Measurements from ENCODE around the gene WASF2.
"Not testable (repeated sequence)": the region's sequence is repeated elsewhere in the genome, so short reads cannot be mapped to it uniquely, and the experiment has no call there.

Gene WASF2

DNA sequence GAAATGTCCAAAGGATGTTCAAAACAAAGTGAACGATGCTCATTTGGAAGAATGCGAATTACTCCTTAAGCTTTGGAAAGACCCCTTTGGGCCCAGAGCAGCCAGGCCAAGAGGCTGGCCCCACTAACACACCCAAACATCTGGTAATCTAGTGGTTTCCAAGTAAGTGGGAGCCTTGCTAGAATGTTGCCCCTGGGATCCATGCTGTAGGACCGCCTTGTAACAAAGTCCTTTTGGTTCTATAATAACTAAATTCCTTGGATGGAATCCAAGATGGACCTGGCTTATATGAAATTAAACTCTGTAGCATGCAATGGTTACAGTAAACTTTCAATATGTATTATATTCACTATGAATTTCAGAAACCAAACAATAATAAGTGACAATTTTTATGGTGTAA is 72.3 kb downstream of the WASF2 start:
- no peak for DNase-seq (ENCODE audit: low read depth)

DNA sequence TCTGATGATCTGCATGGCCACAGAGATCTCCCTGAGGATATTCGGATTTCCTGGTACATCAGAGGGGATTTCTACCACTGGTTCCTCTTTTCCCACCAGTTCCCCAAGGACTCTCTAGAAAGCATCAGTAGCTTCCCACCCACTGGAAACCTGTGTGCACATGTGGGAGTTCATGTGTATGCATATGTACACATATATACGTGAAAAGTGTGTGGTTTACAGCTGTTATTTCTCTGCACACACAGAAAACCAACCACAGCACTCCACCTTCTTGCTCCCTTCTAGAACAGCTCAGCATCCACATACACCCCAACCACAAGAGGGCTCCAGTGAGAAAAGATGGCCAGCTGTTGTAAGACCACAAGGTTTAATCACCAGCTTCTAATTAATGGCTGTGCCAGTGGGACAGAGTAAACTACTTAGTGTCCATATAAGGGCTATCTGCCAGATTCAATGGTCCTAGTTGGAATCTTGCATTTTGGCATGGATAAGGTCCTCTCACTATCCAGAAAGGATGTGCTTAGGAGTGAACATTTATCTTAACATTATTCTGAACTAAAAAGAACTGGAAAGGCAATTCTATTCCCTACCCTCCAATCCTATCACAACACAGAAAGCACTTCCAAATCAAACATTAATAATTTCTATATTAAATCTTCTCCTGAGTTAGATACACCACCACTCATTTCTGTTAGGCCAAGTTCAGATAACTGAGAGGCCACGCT is 73.4 kb downstream of the WASF2 start:
- no peak for DNase-seq (ENCODE audit: low read depth)

DNA sequence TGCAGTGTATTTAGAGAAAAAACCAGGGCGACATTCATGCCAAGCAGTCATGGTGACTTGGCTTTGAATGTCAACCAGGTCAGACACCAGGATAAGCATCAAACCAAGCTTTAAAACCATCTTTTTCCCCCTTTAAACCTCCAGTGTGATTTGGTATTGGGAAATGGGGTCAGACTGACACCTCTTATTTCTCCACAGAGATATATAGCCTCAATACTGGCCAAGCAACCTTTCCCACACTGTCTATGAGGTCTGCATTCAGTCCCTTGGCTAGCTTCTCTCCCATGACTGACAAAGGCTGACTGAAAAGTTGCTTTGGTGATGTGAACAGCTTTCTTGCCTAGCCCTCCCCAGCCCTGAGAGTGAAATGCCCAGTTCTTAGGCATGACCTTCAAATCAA is 75.9 kb downstream of the WASF2 start:
- no peak for DNase-seq (ENCODE audit: low read depth)

DNA sequence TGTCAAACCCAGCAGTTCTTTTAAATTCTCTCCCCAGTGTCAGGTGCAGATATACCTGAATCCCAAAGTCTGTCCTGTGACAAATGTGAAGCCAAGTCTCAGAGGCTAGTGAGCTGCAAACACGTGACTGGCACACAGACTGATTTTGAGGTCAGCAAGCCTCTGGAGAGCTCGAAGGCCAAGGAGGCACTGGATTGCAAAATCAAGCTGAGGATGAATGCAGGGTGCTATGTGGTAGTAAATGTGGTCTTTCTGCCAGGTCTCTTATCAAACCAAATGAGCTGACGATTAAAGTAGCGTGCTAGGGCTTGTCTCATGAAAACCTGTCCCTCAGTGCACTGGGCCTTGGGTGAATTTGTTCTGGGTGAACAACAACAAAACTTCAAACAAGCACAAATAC is 77.0 kb downstream of the WASF2 start:
- DNase-seq (ENCODE audit: low read depth) = no peak

DNA sequence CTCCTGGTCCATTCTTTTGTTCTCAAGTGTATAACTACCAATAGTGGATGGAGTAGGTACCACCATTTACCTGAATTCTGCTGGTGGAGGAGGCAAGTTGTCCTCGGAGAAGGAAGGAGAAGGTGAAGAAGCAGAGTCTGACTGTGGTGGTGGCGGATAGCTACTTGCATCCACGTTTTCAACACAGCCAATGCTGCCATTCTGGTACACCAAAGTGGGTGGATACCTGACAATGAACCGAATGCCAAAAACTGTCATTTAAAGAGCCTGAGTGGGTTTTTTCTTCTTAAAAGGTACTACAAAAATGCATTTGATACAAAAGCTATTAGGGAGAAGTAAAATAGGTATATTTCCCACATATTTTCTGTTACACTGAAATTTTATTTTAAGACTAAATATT is 77.5 kb downstream of the WASF2 start:
- no peak for DNase-seq (ENCODE audit: low read depth)

DNA sequence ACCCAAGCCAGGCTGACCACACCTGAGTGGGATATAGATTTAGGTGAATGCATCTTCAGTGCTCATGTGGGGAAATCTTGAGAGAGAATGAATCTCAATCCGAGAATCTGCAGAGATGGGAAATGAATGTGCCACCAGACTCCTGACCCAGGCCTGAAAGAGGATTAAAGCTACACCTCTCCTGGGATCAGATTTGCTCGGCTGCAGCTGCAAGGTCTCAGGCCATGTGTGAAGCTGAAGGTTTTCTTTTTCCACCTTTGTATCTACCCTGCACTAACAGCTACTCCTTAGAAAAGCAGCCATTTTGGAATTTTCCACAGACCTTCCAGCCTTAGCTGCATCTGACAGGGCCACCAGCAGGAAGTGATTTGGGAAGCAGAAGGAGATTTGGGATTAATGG is 79.3 kb downstream of the WASF2 start:
- no peak for DNase-seq (ENCODE audit: low read depth)

DNA sequence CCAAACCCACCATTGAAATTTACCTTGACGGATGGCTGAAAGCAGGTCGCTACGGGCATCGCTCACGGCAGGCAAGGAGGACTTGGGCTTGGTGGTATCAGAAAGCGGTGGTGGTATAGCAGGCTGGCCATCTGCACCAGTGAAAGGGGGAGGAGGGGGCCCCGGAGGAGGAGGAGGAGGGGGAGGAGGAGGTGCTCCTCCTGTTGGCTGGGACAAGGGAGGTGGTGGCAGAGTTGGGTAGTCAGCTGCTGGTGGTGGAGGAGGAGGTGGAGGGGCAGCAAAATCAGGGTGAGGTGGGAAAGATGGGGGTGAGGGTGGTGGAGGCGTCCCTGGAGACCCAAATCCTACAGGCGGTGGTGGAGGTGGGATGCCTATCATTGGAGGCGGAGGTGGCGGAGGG is 80.3 kb downstream of the WASF2 start:
- no peak for DNase-seq (ENCODE audit: low read depth)

DNA sequence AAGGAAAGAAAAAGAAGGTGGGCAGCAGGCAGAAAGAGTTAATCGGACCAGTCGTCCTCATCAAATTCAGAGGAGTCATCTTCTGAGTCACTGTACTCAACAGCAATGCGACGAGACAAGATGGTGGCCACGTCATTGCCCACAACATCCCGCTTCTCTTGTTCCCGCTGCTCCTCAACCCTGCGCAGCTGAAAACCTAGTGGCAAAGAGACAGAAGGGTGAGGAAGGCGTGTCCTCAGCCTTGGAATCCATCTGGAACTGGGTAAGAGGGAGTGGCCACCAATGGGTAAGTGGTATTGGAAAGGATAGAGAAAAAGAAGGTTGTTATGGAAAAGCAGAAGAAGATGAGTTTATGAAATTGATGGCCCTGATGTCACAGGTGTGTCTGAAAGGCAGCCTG is 81.8 kb downstream of the WASF2 start:
- no peak for DNase-seq (ENCODE audit: low read depth)

DNA sequence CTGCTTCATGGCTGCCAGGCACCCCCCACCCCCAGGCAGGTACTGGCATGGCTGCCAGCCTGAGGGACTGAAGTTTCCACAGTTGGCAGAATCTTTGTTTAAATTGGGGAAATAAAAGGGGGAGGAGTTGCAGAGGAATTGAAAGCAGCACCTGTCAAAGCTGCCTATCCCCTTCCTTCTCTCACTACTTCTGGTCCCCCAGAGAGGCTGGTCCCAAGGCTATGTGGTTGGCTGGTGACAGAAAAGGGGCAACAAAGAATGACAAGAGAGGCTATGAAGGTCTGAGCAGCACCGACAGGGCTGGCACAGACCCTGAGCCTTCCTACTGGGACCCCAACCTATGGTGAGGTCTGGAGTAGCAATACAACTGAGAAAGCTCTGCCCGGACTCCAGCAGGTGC is 83.2 kb downstream of the WASF2 start:
- DNase-seq (ENCODE audit: low read depth) = not testable (repeated sequence)

DNA sequence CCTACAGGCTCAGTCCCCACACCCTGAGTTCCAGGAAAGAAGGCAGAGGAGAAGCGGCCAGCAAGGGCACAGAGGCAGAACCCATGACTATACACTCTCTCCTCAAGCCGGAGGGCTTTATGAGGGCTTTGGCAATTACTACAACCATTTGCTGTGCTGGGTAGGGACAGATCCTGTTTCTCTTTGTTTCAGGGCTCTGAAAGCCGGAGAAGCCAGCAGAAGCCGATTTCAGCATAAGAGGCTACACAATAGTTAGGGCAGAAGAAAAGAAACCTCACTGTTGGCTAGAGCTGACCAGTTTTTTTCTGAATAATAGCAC is 83.6 kb downstream of the WASF2 start:
- no peak for DNase-seq (ENCODE audit: low read depth)

DNA sequence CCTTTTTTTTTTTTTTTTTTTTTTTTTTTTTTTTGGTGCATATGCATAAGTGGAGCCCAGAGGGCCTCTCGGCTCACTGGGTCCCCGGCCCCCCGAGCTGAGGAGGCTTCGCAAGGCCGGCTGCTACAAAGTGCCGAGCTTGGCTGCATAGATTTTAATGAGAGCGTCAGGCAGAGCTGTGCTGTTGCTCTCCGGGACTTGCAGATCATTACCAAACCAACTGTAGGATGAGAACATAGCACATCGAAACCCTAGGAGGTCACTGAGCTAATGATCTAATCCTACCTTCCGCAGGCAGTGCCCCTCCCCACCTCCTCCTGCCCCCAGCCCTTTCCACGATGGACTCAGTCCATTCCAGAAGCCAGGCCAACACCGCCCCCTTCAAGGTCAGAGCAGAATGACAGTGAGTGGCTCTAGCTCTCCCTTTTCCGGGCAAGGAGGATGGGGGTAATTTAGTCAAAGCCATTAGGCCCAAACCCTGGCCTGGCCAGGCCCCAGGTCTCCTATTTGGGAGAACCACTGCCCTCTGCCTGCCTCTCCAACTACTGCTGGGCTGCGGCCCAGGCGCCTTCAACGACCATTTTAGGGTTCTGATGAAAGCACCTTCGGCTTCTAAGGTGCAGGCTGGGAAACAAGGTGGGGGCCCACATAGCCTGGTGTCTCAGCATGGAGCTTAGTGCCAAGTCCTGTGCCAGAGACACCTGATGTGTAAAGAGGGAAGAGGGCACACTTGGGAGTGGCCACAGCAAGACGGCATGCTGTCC is 84.2 kb downstream of the WASF2 start:
- not testable (repeated sequence) for DNase-seq (ENCODE audit: low read depth)

DNA sequence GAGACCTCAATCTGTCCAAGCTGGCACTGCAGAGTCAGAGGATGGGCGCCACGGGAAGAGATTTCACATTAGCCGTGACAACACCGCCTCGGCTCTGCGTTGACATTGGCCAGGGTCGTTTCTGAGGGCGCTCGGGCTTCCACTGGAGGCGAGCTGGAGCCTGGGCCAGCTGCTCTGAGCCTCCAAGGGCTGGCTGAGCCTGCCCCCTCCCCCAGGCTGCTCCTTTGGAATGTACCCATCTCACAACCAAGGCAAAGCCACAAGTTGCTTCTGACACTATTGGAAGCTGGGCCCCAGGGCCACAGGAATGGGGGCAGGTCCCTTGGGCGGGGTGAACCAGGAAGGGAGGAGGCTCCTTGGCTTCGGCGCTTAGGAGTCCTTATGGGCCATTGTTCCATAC is 84.9 kb downstream of the WASF2 start:
- DNase-seq (ENCODE audit: low read depth) = no peak

DNA sequence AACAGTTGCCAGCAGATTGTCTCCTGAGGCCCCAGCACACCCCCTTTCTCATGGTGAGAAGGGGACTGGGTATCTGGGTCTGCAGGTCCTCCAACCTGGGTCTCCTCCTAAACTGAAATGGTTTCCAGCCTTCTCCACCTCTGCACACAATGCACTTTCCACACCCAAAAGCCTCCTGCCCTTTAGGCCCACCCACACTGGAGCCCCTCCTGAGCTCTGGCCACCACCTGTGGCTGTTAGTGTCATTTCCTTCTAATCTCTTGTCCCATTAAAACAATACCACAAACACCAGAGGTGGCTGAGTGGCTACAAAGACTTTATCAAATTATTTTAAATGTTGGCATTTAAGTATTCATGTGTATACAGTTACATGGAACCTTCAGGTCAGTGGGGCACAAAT is 86.0 kb downstream of the WASF2 start:
- DNase-seq (ENCODE audit: low read depth) = no peak

DNA sequence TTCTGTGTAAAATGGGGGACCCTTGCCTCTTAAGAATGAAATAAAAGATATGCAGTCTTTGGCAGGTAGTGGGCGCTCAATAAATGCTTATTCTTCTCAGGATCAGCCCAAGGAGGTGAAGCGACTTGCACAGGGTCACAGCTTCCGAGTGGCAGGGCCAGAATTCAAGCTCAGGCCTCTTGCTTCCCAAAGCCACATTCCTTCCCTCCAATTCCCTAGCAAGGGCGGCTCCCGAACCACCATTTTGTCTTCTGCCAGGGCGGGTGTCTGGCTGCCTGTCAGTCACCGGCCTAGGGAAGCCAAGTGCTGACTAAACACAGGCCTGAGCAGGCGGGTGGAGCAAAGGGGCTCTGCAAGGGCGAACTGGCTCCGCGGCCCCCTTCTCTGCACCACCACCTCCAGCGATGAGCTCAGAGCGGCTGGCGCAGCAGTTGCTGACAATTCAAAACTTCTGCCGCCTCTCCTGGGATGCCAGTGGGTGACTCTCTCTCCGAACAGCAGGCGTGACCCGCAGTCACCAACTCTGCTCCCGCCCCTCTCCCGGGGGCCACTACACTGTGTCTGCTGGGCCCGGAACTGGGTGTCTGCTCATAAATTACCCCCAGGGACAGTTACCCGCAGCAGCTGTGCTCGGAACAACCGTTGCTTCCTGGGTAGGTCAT is 86.8 kb downstream of the WASF2 start:
- no peak for DNase-seq (ENCODE audit: low read depth)

DNA sequence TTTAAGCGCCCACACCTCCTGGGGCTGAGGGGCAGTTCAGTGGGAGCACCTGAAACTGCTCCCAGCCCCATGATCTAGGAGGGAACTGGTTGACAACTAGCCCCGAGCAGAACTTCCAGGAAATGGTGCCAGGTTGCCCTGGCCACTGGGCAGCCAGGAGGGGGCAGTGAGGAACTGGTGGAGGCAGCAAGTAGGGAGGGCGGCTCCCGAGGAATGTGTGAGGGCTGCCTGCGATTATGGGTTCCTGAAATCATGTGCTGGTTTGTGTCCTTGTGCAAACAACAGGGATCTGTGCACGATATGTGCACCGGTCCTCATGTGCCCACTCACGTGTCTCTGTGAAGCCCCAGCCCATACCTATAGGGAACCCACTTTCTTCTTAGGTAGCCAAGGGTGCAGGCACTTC is 87.6 kb downstream of the WASF2 start:
- DNase-seq (ENCODE audit: low read depth) = no peak

DNA sequence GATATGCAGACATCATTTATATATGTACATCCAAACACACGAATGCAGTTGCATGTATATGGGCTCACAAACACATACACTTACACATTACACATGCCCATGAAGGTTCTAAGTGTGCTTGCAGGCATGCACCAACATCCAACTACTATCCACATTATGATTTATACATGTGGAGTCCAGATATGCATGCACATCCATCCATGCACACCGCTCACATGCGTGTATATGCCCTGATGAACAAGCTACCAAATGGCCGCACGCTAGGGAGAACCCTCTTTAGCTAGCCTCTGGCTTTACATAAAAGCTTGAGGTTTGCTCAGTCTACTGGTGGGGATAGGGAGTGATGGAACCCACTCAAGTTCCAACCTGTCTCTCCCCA is 89.0 kb downstream of the WASF2 start:
- DNase-seq (ENCODE audit: low read depth) = no peak

DNA sequence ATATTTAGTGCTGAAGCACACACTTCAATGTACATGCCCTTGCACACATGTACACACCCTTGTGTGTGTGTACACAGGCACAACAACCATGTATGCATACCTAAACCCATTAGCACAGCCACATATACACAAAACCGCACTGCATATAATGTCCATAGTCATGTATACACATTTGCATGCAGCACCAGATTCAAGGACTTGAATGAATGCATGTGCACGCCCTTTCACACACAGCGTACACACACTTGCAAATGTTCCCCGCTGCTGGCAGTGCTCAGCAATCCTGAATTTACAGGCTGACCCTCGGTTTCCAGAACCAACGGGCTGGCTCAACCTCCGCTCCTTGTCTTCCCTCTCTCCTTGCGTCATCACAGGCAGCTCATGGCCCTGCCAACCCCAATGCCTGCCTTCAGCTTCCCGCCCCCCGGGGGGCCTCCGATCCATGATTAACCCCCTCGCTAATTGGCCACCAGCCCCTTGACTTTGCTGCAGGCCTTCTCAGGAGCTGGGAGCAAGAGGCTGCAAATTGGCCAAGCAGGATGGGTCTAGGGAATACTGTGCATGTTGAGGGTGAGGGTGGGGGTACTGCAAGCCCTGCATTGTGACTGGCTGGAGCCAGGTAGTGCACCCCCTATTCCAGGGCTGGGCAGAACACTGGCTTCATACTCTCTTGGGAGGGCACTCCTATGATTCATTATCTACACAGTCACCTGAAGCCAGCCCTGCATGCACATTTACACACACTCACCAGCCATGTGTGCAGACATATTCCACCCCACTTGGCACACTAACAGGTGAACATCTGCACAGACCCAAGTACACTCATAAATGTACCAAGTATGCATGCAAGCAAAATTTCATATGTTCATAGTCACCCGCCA is 89.6 kb downstream of the WASF2 start:
- no peak for DNase-seq (ENCODE audit: low read depth)

DNA sequence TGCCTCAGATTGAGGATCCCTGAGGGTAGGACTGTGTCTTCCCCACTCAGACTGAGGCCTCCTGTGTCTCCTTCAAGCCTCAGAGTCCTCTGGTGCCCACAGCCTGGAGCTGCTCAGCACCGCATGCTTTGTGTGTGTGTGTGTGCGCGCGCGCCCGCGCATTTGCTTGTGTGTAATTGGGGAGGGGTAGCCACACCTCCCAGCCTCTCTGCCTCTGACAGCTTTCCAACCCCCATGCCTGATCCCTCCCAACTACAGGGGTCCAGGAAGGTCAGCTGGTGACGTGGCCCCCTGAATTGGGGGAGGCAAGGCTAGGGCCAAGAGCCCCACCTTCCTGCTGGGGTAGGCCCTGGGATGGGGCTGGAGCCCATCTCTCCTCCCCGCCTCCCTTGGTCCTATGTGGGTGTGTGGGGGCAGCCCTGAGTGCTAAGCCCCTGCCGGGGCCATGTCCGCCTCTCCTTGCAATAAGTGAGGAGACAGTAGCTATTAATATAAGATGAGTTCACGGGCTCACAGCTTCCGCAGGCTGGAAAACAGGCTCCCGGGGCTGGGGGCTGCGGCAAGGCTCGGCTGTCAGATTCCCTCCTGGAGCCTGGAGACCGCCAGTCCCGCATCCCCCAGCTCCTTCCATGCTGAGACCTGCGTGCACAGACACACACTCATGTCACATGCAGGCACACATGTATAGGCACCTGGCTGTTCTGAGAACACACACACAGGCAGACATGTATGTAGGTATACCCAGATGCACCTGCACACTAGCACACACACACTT is 90.5 kb downstream of the WASF2 start:
- DNase-seq (ENCODE audit: low read depth) = no peak

DNA sequence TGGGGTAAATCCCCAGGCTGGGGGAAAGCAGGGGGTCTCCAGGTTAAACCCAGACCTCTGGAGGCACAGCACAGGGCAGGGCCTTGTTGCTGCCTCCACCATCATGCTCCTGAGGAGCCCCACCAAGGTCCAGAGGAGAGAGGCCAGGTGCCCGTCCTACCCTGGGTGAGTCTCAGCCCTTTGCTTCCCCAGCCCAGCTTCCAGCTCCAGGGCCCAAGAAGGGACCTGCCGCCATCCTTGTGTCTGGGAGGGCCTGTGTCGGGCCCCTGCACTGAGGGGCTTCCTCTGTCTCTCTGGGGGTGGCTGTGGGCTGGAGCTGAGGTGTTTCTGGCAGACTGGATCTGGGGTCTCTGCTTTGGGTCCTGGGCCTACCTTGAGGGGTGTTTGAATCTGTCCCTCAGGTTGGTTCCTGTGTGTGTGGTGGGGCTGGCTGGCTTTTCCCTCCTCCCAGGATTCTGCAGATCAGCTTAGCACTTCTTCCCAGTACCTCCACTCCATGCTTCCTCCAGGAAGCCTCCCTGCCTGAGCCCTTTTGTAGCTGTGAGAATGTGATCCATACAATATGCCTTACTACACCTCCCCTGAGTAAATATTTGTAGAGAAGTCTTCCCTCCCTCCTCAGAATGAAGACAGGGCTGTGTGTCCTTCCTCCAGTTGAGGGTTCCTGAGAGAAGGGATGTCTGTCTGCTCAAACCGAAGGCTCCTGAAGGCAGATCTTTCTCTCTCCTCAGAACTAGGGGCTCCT is 91.4 kb downstream of the WASF2 start:
- DNase-seq (ENCODE audit: low read depth) = no peak

DNA sequence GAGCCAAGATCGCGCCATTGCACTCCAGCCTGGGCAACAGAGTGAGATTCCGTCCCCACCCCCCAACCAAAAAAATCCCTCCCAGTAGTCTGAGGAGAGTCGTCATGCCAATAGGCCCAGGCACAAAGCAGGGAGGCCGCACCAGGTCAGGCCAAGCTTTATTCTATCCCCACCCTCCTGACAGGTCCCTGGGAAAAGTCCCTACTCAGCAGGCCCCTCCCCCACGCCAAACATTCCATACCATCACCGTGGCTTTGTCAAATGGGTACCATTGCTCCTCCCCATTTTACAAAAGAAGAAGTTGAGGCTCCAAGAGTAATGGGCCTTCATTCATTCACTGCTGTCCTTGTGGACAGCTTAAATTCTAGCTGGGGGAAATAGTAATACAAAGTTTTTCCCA is 92.2 kb downstream of the WASF2 start:
- DNase-seq (ENCODE audit: low read depth) = no peak

DNA sequence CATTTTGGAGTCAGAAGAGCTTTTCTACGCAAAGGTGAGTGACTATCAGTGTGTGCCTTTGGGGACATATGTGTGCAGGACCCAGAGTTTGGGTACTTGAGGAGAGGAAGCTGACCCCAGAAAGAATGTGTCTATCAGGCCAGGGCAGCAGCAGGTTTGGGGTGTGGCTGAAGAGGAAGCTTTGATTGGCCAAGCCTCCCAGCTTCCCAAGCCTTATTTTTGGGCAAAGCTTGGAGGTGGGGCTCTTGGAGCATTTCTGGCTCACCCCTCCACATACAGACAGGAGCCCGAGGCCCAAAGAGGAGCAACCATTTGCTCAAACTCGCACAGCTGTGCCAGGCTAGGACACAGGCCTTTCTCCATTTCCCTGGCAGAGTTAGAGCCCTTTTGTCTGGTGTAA is 92.9 kb downstream of the WASF2 start:
- DNase-seq (ENCODE audit: low read depth) = no peak

All from HS-5 (cell line).